ENCODE results near the gene LRP11.

- TF ChIP-seq, protein P1, sequence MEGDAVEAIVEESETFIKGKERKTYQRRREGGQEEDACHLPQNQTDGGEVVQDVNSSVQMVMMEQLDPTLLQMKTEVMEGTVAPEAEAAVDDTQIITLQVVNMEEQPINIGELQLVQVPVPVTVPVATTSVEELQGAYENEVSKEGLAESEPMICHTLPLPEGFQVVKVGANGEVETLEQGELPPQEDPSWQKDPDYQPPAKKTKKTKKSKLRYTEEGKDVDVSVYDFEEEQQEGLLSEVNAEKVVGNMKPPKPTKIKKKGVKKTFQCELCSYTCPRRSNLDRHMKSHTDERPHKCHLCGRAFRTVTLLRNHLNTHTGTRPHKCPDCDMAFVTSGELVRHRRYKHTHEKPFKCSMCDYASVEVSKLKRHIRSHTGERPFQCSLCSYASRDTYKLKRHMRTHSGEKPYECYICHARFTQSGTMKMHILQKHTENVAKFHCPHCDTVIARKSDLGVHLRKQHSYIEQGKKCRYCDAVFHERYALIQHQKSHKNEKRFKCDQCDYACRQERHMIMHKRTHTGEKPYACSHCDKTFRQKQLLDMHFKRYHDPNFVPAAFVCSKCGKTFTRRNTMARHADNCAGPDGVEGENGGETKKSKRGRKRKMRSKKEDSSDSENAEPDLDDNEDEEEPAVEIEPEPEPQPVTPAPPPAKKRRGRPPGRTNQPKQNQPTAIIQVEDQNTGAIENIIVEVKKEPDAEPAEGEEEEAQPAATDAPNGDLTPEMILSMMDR (tag by site-specific recombination; IDR thresholded peaks at IDR 0.05) = no peak
- no peak for TF ChIP-seq ZNF16 (tag by site-specific recombination; IDR thresholded peaks at IDR 0.05; ENCODE audit: low read depth)
- TF ChIP-seq ZNF560 (tag by site-specific recombination; IDR thresholded peaks at IDR 0.05; ENCODE audit: borderline replicate concordance) = no peak
- no peak for TF ChIP-seq ZNF133 (tag by site-specific recombination; IDR thresholded peaks at IDR 0.05)
- TF ChIP-seq, protein P2, sequence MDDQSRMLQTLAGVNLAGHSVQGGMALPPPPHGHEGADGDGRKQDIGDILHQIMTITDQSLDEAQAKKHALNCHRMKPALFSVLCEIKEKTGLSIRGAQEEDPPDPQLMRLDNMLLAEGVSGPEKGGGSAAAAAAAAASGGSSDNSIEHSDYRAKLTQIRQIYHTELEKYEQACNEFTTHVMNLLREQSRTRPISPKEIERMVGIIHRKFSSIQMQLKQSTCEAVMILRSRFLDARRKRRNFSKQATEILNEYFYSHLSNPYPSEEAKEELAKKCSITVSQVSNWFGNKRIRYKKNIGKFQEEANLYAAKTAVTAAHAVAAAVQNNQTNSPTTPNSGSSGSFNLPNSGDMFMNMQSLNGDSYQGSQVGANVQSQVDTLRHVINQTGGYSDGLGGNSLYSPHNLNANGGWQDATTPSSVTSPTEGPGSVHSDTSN (CRISPR knock-in tag; IDR thresholded peaks at IDR 0.05) = no peak
- TF ChIP-seq MZF1 (tag by site-specific recombination; IDR thresholded peaks at IDR 0.05; ENCODE audit: borderline replicate concordance) = no peak
- no peak for TF ChIP-seq ZNF350 (tag by site-specific recombination; IDR thresholded peaks at IDR 0.05)
- TF ChIP-seq, protein P3, sequence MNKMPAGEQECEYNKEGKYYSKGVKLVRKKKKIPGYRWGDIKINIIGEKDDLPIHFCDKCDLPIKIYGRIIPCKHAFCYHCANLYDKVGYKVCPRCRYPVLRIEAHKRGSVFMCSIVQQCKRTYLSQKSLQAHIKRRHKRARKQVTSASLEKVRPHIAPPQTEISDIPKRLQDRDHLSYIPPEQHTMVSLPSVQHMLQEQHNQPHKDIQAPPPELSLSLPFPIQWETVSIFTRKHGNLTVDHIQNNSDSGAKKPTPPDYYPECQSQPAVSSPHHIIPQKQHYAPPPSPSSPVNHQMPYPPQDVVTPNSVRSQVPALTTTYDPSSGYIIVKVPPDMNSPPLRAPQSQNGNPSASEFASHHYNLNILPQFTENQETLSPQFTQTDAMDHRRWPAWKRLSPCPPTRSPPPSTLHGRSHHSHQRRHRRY (tag by site-specific recombination; IDR thresholded peaks at IDR 0.05) = no peak
Observed at GRCh38 chr6:149771925-149772324, 92.2 kb downstream of the LRP11 start.

Measured in HEK293 (cell line).